OCI-LY1 (cell line): ENCODE data around the gene METTL27.

ENCODE experiments used
- EZH2 ChIP-seq: fragments of 200-600 bp; sonication (generic), shearing (Covaris generic); IDR thresholded peaks from 2 replicates; pipeline ENCODE4 v1.8.0; 2017; ENCODE audit warnings: borderline replicate concordance, mixed run types, mild to moderate bottlenecking, antibody characterized with exemption, low read length, moderate library complexity, mixed read lengths
- TF ChIP-seq, protein P1 (sequence below): fragments of 200-600 bp; sonication (generic), shearing (Covaris generic); IDR thresholded peaks from 2 replicates; pipeline ENCODE4 v1.5.1; 2017; ENCODE audit warnings: mild to moderate bottlenecking, antibody characterized with exemption, low read length, moderate library complexity, mixed read lengths

DNA sequence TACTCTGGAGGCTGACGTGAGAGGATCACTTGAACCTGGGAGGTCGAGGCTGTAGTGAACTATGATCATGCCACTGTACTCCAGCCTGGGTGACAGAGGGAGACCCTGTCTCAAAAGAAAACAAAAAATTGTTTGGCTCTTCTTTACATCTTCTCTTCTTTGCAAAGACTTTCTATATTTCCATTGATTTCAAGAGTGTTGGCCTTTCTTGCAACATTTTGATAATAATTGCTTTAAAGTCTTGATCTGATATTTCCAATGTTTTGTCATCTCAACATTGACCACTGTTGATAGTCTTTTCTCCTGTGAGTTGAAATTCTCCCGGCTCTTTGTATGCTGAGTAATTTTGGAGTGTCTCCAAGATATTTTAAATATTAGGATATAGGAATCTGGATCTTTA is 29.3 kb downstream of the METTL27 start:
- TF ChIP-seq, protein P1, sequence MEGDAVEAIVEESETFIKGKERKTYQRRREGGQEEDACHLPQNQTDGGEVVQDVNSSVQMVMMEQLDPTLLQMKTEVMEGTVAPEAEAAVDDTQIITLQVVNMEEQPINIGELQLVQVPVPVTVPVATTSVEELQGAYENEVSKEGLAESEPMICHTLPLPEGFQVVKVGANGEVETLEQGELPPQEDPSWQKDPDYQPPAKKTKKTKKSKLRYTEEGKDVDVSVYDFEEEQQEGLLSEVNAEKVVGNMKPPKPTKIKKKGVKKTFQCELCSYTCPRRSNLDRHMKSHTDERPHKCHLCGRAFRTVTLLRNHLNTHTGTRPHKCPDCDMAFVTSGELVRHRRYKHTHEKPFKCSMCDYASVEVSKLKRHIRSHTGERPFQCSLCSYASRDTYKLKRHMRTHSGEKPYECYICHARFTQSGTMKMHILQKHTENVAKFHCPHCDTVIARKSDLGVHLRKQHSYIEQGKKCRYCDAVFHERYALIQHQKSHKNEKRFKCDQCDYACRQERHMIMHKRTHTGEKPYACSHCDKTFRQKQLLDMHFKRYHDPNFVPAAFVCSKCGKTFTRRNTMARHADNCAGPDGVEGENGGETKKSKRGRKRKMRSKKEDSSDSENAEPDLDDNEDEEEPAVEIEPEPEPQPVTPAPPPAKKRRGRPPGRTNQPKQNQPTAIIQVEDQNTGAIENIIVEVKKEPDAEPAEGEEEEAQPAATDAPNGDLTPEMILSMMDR: no peak
- TF ChIP-seq EZH2: no peak
